HG02884 (cell line): ENCODE results near the gene RPRD1B.

Experiments
- ATAC-seq: cut with Tn5 transposase; IDR thresholded peaks from one replicate; pipeline ENCODE4 v1.9.1; 2021; ENCODE audit warnings: mild to moderate bottlenecking, moderate library complexity; ENCODE audit not compliant: unreplicated experiment

The RPRD1B gene

GRCh38 chr20:38072898-38073297, 39.4 kb downstream of the RPRD1B start:
- ATAC-seq = no peak

GRCh38 chr20:38073307-38074071, 39.9 kb downstream of the RPRD1B start:
- peak; percentile 47 for ATAC-seq

- ATAC-seq = no peak
Measured at GRCh38 chr20:38075161-38075998, 41.8 kb downstream of the RPRD1B start.

GRCh38 chr20:38076548-38076947, 43.0 kb downstream of the RPRD1B start:
- no peak for ATAC-seq

GRCh38 chr20:38078084-38078483, 44.5 kb downstream of the RPRD1B start:
- no peak for ATAC-seq

GRCh38 chr20:38079353-38079752, 45.8 kb downstream of the RPRD1B start:
- no peak for ATAC-seq

- ATAC-seq = no peak
Measured at GRCh38 chr20:38081575-38081974, 48.0 kb downstream of the RPRD1B start.

GRCh38 chr20:38082894-38083293, 49.3 kb downstream of the RPRD1B start:
- ATAC-seq = no peak

GRCh38 chr20:38083338-38084048, 49.9 kb downstream of the RPRD1B start:
- ATAC-seq = no peak

GRCh38 chr20:38084425-38084951, 50.9 kb downstream of the RPRD1B start:
- no peak for ATAC-seq

GRCh38 chr20:38085026-38085425, 51.5 kb downstream of the RPRD1B start:
- no peak for ATAC-seq

GRCh38 chr20:38089500-38089899, 56.0 kb downstream of the RPRD1B start:
- ATAC-seq = no peak

GRCh38 chr20:38090061-38090460, 56.5 kb downstream of the RPRD1B start:
- ATAC-seq = no peak

- no peak for ATAC-seq
Measured at GRCh38 chr20:38091441-38092216, 58.1 kb downstream of the RPRD1B start.

- no peak for ATAC-seq
Measured at GRCh38 chr20:38092260-38092857, 58.8 kb downstream of the RPRD1B start.

- ATAC-seq = no peak
Measured at GRCh38 chr20:38092915-38093314, 59.4 kb downstream of the RPRD1B start.

GRCh38 chr20:38093641-38094077, 60.1 kb downstream of the RPRD1B start:
- no peak for ATAC-seq

- ATAC-seq = no peak
Measured at GRCh38 chr20:38094373-38094891, 60.9 kb downstream of the RPRD1B start.

GRCh38 chr20:38095017-38095686, 61.6 kb downstream of the RPRD1B start:
- ATAC-seq = no peak
